ENCODE results near the gene ICAM4. TPM values are rescaled to one million over a fixed set of nuclear protein-coding genes. Genes with fewer than 3 reads are reported as not detected.

The ICAM4 gene
- total RNA-seq, 2 experiments from 2014 or later: 0.36 to 0.91 TPM

DNA sequence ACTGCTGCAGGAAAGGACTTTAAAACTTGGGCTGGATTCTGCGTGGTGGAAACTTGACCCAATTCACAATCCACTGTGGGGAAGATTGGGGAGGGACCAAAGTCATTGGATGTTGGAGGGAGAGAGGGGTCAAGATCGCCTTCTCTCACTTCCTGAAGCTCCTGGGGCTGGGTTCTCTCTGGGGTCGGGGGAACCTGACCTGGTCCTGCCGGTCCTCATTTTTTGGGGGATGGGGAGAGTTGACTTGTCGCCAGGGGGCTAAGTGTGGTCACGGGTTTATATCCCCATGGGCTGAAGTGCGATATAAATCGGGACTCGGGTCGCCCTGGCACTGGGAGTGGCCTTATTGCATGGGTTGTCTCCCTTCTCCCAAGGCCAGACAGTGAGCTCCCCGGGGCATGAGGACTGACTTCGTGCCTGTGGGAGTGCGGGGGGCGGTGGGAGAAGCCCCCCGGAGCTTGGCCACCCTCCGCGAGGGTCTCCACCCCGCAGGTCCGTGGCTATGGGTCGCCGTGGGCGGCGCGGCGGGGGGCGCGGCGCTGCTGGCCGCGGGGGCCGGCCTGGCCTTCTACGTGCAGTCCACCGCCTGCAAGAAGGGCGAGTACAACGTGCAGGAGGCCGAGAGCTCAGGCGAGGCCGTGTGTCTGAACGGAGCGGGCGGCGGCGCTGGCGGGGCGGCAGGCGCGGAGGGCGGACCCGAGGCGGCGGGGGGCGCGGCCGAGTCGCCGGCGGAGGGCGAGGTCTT lies 9.3 kb downstream of the ICAM4 start:
- POLR2A ChIA-PET: interaction anchor here (0.5 kb wide), 1 partner anchor 21 kb away, joined by 3 read pairs; no protein-coding TSS in a partner anchor
- CTCF ChIA-PET: interaction anchor here (0.6 to 1.0 kb wide), 5 partner anchors 11 to 208 kb away, joined by 3 to 5 read pairs (median 4); partner anchors contain the start of gene TYK2

DNA sequence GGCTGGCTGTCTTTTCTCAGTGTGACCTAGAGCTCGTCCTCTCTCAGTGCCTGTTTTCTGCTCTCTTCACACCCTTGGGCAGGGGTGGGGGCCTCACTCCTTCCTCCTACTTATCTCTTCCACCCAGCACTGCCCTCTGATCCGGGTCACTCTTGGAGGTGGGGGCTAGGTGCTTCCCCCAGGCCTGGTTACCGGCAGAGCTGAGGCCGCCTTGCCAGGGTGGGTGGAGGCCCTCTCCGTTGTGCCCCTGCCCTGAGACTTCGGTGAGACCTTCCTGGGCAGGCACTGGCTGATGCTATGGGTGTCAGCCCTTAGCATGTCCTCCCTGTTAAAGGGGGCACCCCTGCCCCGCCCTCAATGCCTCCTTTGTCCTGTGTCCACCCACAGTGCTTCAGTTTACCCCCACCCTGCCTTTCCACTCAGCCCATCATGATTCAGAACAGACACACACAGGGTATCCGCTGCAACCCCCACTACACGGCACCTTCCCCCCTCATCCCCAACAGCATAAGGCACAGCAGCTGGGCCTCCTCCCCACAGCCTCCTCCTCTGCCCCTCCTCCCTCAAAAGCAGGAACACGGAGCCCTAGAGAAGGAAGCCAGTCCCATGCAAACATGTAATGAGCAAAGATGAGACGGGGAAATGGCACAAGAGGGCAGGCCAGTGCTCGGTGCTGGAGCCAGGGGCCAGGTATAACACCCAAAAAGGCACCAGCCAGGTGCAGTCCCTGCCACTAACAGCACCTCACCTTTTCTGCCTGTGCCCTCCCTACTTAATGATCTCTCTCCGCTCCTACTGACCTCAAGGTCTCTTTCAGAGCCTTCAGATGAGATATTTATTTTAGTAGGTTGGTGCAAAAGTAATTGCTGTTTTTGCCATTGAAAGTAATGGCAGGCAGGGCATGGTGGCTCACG lies 13.0 kb downstream of the ICAM4 start:
- ChIA-PET POLR2A (interaction anchor here (0.7 kb wide), 1 partner anchor 39 kb away, joined by 3 read pairs; no protein-coding TSS in a partner anchor), CTCF (no interaction called here)

DNA sequence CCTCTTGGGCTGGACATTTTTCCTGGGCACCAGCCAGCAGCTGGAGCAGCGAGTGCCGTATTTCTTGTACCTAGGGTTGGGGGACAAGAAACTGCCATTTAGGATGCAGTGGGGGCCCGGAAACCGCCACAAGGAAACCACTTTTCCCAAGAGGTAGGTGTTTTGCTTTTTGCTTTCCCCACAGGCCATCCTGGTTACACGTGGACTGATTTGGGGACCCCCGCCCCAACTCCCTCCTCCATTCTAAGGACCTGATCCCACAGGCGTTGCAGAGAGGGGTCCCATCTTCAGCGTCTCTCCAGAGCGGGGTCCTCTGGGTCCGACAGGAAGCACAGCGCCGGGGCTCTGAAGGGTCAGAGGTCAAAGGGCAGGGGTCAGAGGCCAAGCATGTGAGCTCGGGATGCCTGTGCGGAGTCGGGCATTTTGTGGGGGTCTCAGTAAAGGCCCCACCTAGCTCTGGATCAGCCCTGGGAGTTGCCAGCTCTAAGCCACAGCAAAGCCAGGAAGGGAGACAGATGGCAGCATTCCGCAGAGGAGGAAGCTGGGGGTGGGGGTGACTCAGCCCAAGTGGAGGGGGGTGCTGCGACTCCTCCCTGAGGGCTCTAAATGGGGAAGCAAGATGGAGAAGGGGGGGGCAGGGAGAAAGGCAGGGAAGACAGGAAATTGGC lies 18.5 kb downstream of the ICAM4 start:
- ChIA-PET CTCF (interaction anchor here (0.9 to 1.4 kb wide), 2 partner anchors 34 to 75 kb away, joined by 3 read pairs; partner anchors contain the start of genes ICAM1 and TYK2), POLR2A (no interaction called here)

DNA sequence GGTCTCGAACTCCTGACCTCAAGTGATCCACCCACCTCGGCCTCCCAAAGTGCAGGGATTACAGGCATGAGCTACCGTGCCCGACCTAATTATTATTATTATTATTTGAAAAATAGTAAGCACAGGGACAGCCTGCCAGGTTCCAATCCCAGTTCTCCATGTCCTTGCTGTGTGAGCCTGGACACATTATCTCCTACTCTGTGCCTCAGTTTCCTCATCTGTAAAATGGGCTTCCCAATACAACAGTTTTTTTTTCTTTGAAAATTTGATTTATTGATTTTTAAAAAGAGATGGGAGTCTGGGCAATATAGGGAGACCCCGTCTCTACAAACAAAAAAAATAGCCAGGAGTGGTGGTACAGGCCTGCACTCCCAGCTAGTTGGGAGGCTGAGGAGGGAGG lies 19.6 kb downstream of the ICAM4 start:
- ChIA-PET CTCF (interaction anchor here (0.7 to 1.5 kb wide), 4 partner anchors 10 to 156 kb away, joined by 3 to 4 read pairs (median 3); partner anchors contain the start of gene ICAM1), POLR2A (interaction anchor here (0.6 kb wide), 1 partner anchor 74 kb away, joined by 5 read pairs; the partner anchor contains the start of gene TYK2)

DNA sequence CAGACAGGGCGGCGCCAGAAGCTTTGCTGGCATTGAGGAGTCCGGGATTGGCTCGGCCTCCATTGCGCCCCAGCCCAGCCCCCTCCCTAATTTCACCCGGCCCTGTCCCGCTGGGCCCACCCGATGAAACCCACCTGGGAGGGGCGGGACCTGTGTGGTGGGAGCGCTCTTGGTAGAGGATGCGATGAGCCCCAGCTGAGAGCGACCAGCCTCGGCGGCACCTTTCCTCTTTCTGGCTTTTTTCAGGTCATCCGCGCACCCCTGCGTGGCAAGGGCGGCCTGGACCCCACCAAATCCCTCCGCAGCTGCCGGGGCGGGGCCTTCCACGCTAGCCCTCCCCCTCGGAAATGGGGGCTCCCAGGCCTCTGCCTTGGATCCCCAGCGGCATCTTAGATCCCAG lies 22.7 kb downstream of the ICAM4 start, which contains the start of gene ZGLP1:
ZGLP1 (minus strand) TSS at position 393 of the 400 bp plus-strand sequence.
- POLR2A ChIA-PET: no interaction called here

DNA sequence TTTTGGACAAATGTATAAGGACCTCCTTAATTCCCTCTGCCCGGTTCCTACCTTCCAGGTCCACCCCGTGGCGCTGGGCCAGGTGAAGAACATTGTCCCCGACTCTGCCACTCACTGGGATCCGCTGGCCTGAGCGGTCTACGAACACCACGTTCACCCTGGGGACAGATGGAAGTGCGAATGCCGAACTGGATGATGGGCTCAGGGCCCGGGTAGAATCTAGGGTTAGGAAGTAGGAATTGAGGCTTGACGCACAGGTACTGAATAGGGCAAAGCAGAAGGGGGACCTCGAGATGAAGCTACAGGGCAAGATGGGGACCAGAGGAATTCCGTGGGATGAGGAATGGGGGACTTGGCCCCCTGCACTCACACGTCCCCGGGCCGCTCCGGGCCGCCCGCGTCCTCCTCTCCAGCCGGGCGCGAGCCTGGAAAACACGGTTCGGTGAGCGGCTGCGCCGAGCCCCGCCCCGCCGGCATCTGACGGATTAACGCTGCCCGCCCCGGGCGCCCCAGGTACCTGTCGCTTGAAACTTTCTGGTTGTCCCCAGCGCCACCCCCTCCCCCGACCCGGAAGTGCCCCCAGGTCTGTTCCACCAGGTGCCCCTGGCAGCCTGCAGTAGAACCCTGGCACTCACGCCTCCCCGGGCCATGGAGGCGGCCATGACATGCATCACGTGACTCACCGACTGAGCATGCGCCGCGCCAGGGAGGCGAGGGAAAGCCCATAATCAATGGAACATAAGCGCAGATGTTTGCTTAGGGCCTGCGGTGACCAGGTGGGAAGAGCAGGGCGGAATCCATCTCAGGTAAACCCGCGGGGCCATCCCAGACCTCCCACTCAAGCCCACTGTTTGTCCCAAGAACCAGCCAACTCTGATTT lies 28.8 kb downstream of the ICAM4 start, which contains the start of gene FDX2:
FDX2 (minus strand) TSS at position 681 of the 880 bp plus-strand sequence; CDS start at position 662, 19 bp downstream.
- ChIA-PET CTCF (interaction anchor here (0.6 to 1.8 kb wide), 3 partner anchors 44 to 88 kb away, joined by 3 to 10 read pairs (median 3); no protein-coding TSS in a partner anchor), POLR2A (no interaction called here)

More for the DNA sequence above, 22.7 kb downstream of the ICAM4 start, which contains the start of gene ZGLP1:
- CTCF ChIA-PET: interaction anchor here (0.7 kb wide), 1 partner anchor 16 kb away, joined by 3 read pairs; no protein-coding TSS in a partner anchor

DNA sequence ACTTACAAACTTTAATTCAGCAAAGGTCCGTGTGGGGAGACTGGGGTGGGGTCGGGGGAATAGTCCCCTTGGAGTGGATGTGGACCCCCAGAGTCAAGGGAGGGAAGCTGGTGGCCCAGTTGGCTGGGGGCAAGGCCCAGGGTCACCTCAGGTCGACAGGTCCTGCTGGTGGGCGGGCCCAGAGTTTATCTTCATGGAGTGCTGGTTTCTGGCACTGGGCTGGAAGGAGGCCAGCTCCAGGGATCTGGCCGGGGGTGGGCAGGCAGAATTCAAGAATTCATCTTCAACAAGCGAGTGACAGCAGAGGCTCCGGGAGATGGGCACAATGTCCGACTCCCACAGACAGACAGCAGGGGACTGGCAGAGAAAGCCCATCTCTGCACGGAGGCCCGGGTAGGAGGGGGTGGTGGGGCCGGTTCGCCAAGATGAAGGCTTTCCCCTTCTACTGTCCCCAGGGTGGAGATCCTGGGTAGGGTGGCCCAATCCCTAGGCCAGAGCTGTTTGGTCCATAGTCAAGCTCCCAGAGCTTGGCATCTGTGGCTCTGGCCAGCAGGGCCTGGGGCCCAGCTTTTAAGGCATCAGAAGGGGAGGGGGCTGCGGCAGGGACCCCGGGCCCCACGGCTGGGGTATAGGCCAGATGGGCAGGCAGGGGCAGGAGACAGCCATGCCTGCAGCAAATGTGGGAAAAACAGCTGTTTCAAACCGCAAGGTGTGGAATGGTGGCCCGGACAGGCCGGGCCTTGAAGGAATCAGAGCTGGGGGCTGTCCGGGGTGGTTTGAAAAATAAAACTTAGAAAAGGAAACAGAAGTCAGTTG lies 29.7 kb downstream of the ICAM4 start:
- POLR2A ChIA-PET: interaction anchor here (0.5 to 0.8 kb wide), 3 partner anchors 20 to 237 kb away, joined by 3 to 5 read pairs (median 3); partner anchors contain the start of gene ICAM1

DNA sequence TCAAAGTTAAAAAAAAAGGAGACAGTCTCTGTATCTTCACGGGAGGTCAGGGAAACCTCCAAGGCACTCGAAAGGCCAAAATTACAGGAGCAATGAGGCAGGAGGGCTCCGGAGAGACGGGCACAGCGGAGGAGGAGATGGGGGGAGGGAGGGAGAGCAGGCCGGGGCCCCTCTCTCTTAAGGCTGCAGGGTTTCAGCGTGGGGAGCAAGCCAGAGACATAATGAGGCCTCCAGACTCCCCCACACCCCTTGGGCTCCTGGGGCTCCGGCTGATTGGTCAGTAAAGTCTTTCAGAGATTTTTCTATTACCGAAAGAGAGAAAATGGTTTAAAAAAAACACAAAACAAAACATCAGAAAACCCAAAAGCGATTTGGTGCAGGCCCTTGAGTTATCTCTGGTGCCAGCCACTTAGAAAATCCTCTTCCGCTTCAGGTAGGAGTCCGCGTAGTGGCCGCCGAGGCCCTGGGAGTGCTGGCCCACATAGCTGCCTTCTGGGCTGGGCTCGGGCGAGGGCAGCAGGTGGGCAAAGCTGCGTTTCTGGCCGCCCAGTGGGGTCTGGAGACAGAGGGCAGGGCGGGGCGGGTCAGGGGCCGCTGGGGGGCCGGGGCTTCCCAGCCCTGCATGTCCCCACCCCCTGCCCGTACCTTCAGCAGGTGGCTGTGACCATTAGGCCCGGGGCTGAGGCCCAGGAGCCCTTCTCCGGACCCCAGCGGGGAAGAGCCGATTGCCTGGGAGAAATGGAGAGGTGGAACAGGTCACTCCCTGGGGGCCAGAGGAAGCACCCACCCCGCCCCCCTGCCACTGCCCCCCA lies 30.5 kb downstream of the ICAM4 start:
- ChIA-PET CTCF (interaction anchor here (0.5 to 1.7 kb wide), 2 partner anchors 59 to 197 kb away, joined by 4 to 5 read pairs; partner anchors contain the start of gene EIF3G), POLR2A (interaction anchor here (0.6 to 0.8 kb wide), 2 partner anchors 21 to 46 kb away, joined by 3 read pairs; partner anchors contain the start of gene ICAM1)

More for the DNA sequence above, 29.7 kb downstream of the ICAM4 start:
- CTCF ChIA-PET: interaction anchor here (0.5 to 1.7 kb wide), 2 partner anchors 58 to 196 kb away, joined by 4 to 5 read pairs; partner anchors contain the start of gene EIF3G

DNA sequence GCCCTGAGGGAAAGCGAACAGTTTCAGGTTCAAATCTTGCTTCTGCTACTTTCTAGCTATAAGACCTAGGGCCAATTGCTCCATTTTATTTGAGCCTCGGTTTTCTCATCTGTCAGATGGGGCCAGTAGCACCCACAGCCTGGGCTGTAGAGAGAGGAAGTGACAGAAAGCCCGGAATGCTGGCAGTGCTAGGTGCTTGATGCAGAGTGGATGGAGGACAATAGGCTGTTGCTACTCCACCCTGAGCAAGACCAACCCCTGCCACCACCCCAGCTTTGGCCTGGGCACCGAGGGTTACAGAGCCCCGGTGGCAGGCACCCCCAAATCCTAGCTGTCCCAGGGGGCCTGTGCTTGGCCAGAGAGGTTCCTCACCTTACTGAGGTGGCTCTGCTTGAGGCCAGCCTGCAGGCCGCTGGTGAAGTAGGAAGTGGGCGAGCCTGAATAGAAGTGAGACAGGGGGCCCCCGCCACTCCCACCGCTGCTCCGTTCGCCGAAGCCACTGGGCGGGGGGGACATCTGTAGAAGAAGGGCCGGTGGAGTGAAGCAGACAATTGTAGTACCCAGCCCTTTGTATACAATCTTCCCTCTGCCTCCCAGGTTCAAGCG lies 31.2 kb downstream of the ICAM4 start:
- POLR2A ChIA-PET: interaction anchor here (1.0 kb wide), 1 partner anchor 15 kb away, joined by 3 read pairs; the partner anchor contains the start of gene RAVER1
- CTCF ChIA-PET: interaction anchor here (1.1 to 1.7 kb wide), 3 partner anchors 44 to 59 kb away, joined by 3 to 5 read pairs (median 3); no protein-coding TSS in a partner anchor

DNA sequence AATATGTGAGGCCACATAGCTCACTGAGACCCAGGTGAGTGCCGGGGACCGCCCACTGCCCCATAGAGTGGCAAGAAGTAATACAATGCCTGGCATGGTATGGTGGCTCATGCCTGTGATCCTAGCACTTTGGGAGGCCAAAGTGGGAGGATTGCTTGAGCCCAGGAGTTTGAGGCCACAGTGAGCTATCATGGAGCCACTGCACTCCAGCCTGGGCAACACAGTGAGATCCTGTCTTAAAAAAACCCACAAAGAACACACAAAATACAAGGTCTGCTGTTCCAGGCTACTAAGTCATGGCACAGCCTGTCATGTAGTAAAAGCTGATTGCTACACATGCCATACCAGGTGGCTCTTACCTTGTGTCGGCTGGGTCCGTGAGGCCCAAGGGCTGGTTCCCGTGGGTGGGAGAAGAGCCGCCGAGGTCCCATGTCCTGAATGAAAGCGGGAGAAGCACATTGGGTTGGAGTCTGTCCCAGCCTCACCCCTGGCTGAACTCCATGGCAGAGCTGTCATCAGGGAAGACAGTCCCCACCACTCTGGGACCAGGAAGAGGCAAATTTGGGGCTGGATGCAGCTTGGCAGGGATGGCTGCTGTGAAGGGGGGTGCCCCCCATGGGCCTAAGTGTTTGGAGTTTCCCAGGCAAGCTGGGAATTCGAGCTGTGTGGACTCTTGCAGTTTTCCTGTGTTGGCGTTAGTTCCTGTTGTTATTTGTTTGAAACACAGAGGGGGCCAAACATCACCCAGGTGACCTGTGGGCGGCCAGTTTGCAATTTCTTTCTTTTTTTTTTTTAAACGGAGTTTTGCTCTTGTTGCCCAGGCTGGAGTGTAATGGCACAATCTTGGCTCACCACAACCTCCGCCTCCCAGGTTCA lies 32.3 kb downstream of the ICAM4 start:
- POLR2A ChIA-PET: interaction anchor here (0.7 to 1.0 kb wide), 2 partner anchors 14 to 1281 kb away, joined by 3 to 4 read pairs; partner anchors contain the start of gene RAVER1
- CTCF ChIA-PET: interaction anchor here (1.1 kb wide), 2 partner anchors 45 to 48 kb away, joined by 3 read pairs; no protein-coding TSS in a partner anchor

DNA sequence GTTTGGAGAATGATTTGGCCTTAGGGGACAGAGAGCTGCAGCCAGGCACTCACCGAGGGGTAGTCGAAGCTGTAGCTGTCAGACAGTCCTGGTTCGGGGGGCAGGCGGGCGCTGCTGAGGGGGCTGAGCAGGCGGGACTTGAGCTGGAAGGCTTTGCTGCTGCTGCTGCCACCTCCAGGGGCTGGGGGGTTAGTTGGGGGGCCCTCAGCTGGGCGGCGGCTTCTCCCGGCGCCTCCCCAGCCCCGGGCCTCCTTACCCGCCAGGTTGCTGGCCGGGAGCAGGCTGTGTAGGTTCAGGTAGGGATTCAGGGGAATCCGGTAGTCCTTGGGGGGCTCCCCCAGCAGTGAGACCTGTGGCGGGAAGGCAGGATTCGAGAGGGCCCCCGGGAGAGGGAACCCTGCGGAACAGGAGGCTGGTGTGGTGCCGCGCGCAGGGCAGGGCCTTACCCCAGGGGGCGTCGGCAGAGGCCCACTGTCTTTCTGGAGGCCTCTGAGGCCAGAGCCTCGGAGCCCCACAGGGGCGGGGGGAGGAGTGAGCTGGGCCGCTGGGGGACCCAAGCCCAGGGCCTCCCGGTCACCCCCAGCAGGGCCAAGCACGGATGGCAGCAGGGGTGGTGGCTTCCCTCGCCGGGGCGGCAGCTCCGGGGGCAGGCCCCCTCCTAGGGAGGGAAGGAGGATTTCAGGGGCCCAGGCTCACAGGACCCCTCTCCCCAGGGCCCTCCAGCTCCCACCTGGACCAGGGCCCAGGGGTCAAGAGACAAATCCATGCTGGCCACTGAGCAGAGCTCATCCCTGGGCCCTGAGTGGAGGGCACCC lies 34.1 kb downstream of the ICAM4 start:
- CTCF ChIA-PET: interaction anchor here (0.6 kb wide), 1 partner anchor 23 kb away, joined by 4 read pairs; no protein-coding TSS in a partner anchor

DNA sequence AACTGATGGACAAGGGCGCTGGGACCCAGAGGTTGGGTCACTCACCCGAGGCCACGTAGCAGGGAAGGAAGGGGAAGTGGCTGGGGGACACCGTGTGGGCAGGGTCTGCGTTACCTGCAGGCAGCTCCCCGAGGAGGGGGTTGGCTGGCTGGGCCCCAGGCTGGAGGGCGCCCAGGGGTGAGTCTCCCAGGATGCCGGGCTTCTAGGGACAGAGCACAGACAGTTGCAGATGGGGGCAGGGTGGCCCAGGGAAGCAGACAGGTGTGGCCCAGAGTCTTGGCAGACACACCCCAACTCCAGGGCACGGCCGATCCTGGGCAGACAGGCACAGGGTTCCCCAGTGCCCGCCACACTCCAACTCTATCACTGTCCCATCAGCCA lies 34.7 kb downstream of the ICAM4 start:
- CTCF ChIA-PET: no interaction called here
- POLR2A ChIA-PET: no interaction called here

More for the DNA sequence above, 34.1 kb downstream of the ICAM4 start:
- POLR2A ChIA-PET: interaction anchor here (0.7 to 0.8 kb wide), 2 partner anchors 12 to 13 kb away, joined by 7 read pairs; no protein-coding TSS in a partner anchor
